ENCODE results near the gene DNAJB4. TPM values are rescaled to one million over a fixed set of nuclear protein-coding genes. Genes with fewer than 3 reads are reported as not detected.

DNAJB4 gene
- total and polyA plus RNA-seq, 2 of the 13 experiments (the other 11 are each of a cell fraction or from before 2014, with no cell fraction given) = 4.4 to 18.6 TPM

DNA sequence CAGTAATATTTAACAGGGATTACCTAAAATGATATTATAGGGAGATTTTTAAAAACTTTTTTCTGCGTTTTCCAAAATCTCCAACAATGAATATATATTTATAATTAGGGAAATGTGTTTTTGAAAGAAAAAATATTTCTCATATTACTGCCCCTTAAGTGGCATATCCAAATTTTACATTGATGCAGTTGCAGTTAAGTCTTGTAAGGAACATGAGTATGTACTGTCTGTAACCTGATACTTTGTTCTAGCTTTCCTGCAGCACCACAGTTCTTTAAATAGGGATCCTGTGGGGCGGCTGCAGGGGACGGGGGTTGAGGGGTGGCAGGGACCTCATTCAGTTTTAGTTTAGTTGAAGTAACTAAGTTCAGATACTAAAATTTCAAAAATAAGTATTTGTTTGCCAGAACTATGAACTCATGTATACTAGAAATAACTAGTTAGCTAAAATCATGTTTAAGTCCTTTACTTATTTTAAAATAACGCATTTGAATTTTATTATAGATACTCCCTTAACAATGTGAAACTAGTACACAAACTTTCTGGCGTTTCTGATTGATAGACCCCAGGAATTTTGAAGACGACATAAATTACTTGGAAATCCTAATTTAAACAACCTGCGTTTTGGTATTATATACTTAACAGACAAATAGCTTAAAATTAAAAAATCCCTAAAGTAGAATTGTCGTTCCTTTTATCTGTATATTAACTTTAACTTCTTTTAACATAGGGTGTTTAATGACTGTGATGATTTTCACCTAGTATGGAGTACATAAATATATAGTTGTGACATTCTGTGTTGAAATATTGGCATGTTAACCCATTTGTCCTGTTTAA is 639 bp upstream of the DNAJB4 start (continued):
- TF ChIP-seq SOX5 (CRISPR knock-in tag; IDR thresholded peaks at IDR 0.05; ENCODE audit: borderline replicate concordance) (no peak), PAWR (CRISPR knock-in tag; IDR thresholded peaks at IDR 0.05; ENCODE audit: borderline replicate concordance) (no peak), ZNF567 (CRISPR knock-in tag; IDR thresholded peaks at IDR 0.05; ENCODE audit: borderline replicate concordance) (no peak), POLR2A (IDR thresholded peaks at IDR 0.05; ENCODE audit: insufficient read depth in 1 of 2, low read depth in 2 of 2, low read length in 2 of 2) (peak; percentile 69 to 98), ZBTB8A (CRISPR knock-in tag; IDR thresholded peaks at IDR 0.05; ENCODE audit: borderline replicate concordance, low read depth) (no peak), ZNF737 (CRISPR knock-in tag; IDR thresholded peaks at IDR 0.05; ENCODE audit: borderline replicate concordance) (no peak), ZNF839 (CRISPR knock-in tag; IDR thresholded peaks at IDR 0.05; ENCODE audit: borderline replicate concordance) (no peak), ATF1 (CRISPR knock-in tag; IDR thresholded peaks at IDR 0.05) (no peak), MXD4 (CRISPR knock-in tag; IDR thresholded peaks at IDR 0.05) (no peak), ZNF780A (CRISPR knock-in tag; IDR thresholded peaks at IDR 0.05) (no peak), ZNF350 (CRISPR knock-in tag; IDR thresholded peaks at IDR 0.05; ENCODE audit: borderline replicate concordance, low read depth) (no peak), U2AF2 (IDR thresholded peaks at IDR 0.05; ENCODE audit: low read depth, low read length) (no peak)
- TF ChIP-seq, protein P1, sequence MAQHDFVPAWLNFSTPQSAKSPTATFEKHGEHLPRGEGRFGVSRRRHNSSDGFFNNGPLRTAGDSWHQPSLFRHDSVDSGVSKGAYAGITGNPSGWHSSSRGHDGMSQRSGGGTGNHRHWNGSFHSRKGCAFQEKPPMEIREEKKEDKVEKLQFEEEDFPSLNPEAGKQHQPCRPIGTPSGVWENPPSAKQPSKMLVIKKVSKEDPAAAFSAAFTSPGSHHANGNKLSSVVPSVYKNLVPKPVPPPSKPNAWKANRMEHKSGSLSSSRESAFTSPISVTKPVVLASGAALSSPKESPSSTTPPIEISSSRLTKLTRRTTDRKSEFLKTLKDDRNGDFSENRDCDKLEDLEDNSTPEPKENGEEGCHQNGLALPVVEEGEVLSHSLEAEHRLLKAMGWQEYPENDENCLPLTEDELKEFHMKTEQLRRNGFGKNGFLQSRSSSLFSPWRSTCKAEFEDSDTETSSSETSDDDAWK (CRISPR knock-in tag; IDR thresholded peaks at IDR 0.05) = no peak
- TF ChIP-seq, protein P2, sequence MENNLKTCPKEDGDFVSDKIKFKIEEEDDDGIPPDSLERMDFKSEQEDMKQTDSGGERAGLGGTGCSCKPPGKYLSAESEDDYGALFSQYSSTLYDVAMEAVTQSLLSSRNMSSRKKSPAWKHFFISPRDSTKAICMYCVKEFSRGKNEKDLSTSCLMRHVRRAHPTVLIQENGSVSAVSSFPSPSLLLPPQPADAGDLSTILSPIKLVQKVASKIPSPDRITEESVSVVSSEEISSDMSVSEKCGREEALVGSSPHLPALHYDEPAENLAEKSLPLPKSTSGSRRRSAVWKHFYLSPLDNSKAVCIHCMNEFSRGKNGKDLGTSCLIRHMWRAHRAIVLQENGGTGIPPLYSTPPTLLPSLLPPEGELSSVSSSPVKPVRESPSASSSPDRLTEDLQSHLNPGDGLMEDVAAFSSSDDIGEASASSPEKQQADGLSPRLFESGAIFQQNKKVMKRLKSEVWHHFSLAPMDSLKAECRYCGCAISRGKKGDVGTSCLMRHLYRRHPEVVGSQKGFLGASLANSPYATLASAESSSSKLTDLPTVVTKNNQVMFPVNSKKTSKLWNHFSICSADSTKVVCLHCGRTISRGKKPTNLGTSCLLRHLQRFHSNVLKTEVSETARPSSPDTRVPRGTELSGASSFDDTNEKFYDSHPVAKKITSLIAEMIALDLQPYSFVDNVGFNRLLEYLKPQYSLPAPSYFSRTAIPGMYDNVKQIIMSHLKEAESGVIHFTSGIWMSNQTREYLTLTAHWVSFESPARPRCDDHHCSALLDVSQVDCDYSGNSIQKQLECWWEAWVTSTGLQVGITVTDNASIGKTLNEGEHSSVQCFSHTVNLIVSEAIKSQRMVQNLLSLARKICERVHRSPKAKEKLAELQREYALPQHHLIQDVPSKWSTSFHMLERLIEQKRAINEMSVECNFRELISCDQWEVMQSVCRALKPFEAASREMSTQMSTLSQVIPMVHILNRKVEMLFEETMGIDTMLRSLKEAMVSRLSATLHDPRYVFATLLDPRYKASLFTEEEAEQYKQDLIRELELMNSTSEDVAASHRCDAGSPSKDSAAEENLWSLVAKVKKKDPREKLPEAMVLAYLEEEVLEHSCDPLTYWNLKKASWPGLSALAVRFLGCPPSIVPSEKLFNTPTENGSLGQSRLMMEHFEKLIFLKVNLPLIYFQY (CRISPR knock-in tag; IDR thresholded peaks at IDR 0.05; ENCODE audit: borderline replicate concordance) = no peak
- TF ChIP-seq, protein P3, sequence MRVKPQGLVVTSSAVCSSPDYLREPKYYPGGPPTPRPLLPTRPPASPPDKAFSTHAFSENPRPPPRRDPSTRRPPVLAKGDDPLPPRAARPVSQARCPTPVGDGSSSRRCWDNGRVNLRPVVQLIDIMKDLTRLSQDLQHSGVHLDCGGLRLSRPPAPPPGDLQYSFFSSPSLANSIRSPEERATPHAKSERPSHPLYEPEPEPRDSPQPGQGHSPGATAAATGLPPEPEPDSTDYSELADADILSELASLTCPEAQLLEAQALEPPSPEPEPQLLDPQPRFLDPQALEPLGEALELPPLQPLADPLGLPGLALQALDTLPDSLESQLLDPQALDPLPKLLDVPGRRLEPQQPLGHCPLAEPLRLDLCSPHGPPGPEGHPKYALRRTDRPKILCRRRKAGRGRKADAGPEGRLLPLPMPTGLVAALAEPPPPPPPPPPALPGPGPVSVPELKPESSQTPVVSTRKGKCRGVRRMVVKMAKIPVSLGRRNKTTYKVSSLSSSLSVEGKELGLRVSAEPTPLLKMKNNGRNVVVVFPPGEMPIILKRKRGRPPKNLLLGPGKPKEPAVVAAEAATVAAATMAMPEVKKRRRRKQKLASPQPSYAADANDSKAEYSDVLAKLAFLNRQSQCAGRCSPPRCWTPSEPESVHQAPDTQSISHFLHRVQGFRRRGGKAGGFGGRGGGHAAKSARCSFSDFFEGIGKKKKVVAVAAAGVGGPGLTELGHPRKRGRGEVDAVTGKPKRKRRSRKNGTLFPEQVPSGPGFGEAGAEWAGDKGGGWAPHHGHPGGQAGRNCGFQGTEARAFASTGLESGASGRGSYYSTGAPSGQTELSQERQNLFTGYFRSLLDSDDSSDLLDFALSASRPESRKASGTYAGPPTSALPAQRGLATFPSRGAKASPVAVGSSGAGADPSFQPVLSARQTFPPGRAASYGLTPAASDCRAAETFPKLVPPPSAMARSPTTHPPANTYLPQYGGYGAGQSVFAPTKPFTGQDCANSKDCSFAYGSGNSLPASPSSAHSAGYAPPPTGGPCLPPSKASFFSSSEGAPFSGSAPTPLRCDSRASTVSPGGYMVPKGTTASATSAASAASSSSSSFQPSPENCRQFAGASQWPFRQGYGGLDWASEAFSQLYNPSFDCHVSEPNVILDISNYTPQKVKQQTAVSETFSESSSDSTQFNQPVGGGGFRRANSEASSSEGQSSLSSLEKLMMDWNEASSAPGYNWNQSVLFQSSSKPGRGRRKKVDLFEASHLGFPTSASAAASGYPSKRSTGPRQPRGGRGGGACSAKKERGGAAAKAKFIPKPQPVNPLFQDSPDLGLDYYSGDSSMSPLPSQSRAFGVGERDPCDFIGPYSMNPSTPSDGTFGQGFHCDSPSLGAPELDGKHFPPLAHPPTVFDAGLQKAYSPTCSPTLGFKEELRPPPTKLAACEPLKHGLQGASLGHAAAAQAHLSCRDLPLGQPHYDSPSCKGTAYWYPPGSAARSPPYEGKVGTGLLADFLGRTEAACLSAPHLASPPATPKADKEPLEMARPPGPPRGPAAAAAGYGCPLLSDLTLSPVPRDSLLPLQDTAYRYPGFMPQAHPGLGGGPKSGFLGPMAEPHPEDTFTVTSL (CRISPR knock-in tag; IDR thresholded peaks at IDR 0.05; ENCODE audit: borderline replicate concordance) = no peak
- TF ChIP-seq, protein P4, sequence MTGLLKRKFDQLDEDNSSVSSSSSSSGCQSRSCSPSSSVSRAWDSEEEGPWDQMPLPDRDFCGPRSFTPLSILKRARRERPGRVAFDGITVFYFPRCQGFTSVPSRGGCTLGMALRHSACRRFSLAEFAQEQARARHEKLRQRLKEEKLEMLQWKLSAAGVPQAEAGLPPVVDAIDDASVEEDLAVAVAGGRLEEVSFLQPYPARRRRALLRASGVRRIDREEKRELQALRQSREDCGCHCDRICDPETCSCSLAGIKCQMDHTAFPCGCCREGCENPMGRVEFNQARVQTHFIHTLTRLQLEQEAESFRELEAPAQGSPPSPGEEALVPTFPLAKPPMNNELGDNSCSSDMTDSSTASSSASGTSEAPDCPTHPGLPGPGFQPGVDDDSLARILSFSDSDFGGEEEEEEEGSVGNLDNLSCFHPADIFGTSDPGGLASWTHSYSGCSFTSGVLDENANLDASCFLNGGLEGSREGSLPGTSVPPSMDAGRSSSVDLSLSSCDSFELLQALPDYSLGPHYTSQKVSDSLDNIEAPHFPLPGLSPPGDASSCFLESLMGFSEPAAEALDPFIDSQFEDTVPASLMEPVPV (CRISPR knock-in tag; IDR thresholded peaks at IDR 0.05) = no peak
